ENCODE data around the gene LYRM4.

LYRM4 gene

DNA sequence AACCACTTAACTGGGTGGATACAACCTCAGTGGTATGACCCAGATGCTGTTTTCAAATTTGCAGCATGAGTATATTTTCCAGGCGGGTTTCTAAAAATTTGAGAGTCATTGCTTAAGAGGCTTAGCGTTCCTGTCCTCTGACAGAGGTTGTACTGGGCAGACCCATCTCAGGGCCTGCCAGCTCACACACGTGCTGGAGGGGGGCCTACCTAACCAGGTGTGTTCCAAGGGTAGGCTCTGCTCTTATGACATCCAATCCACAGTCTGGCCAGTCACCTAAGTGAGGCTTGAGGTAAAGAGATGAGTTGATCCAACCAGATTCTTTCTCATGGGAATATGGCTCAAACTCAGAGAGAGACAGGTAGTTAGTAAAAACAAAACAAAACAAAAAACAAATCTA, 1.3 kb downstream of the LYRM4 start:
- TF ChIP-seq, protein P1, sequence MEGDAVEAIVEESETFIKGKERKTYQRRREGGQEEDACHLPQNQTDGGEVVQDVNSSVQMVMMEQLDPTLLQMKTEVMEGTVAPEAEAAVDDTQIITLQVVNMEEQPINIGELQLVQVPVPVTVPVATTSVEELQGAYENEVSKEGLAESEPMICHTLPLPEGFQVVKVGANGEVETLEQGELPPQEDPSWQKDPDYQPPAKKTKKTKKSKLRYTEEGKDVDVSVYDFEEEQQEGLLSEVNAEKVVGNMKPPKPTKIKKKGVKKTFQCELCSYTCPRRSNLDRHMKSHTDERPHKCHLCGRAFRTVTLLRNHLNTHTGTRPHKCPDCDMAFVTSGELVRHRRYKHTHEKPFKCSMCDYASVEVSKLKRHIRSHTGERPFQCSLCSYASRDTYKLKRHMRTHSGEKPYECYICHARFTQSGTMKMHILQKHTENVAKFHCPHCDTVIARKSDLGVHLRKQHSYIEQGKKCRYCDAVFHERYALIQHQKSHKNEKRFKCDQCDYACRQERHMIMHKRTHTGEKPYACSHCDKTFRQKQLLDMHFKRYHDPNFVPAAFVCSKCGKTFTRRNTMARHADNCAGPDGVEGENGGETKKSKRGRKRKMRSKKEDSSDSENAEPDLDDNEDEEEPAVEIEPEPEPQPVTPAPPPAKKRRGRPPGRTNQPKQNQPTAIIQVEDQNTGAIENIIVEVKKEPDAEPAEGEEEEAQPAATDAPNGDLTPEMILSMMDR (conservative IDR thresholded peaks at IDR 0.05; ENCODE audit: low read length) = no peak
- DNase-seq (ENCODE audit: low read depth) = no peak
- no peak overlapping the region; the same call in 1 of the 2 replicates for H3K4me3 ChIP-seq (ENCODE audit: low read length)

- no peak for DNase-seq (ENCODE audit: low read depth)
- TF ChIP-seq, protein P1 (conservative IDR thresholded peaks at IDR 0.05; ENCODE audit: low read length) = no peak
- no peak overlapping the region for H3K4me3 ChIP-seq (ENCODE audit: low read length)
Measured at GRCh38 chr6:5257400-5257799, 3.4 kb downstream of the LYRM4 start.

DNA sequence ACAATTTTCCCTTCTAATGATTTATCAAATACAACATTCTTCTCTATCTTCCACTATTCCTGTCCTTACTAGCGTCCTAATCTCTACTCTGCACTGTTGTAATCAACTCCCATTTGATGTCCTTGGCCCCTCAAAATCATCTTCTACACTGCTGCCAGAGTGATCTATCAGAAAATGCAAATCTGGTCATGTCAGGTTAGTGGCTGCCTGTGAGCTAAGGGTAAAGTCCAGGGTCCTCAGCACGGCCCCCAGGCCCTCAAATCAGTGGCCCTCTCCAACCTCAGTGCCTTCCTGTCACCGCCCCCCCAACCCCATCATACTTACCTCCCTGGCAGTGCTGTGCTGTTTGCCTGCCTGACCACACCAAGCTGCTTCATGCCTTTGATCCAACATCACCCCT, 3.8 kb downstream of the LYRM4 start:
- no peak overlapping the region for H3K4me3 ChIP-seq (ENCODE audit: low read length)

DNA sequence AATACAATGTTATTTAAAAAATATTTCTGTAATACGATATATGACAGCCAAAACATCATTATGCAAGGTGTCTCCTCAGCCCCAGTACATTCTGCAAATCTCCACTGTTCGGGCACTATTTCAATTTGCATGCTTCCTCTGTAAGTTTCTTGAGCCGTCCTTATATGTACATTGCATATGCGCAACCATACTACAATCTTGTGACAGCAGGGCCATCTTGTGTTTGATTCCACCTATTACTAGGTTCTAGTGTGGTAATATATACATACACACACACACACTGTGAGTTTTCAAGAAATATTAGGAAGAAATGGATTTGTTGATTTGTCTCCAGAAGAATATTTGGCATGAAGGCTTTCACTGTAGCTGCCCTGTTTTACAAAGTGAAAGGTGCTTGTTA, 9.8 kb downstream of the LYRM4 start:
- DNase-seq (ENCODE audit: low read depth) = no peak
- H3K4me3 ChIP-seq (ENCODE audit: low read length) = no peak overlapping the region
- TF ChIP-seq, protein P1 (conservative IDR thresholded peaks at IDR 0.05; ENCODE audit: low read length) = no peak

More for the DNA sequence above, 3.8 kb downstream of the LYRM4 start:
- no peak for DNase-seq (ENCODE audit: low read depth)
- TF ChIP-seq, protein P1 (conservative IDR thresholded peaks at IDR 0.05; ENCODE audit: low read length) = no peak

DNA sequence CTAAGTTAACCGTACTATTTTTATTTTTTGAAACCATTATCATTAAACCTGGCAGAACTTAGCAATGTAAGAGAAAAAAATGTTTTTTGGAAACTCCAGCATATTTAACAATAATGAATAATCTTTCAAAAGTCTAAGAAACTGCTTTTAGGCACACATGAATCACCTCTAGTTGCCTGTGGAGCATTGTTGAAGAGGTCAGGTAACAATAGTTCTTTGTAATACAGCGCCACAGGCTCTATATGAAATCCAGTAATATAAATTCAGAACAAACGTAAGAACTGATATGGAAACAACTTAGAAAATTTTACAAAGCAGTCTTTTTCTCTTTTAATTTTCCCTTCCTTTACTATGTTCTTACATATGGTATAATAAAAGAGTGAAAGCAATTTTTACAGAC, 10.3 kb downstream of the LYRM4 start:
- TF ChIP-seq, protein P1 (conservative IDR thresholded peaks at IDR 0.05; ENCODE audit: low read length) = no peak
- DNase-seq (ENCODE audit: low read depth) = no peak
- H3K4me3 ChIP-seq (ENCODE audit: low read length) = no peak overlapping the region

DNA sequence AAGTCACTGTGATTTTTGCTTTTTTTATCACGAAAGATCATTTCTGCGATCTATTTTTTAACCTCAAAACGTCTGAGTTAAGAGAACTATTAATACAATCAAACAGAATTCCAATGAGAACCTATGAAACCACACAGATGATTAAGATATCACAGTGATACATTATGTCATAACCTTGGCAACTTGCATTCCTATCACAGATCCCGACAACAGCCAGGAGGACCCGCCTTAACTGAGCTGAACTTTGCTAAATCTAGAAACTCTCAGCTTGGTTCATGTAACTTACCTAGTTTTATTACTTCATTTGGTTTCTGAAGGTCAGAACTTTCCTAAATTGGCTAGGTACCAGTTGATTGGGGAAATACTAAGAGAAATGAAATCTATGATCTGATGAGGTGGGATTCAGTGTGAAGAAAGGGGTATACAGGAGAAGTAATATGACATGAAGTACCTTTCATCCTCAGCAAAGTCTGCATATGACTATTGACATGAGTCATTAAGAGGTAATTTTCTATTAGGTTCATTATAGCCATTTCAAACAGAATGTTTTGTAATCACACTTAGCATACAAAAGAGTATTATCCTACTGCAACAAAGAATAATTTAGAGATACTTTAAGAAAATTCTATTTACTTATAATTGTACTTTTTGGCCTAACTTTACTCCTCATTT, 11.2 kb downstream of the LYRM4 start:
- DNase-seq (ENCODE audit: low read depth) = no peak
- no peak overlapping the region for H3K4me3 ChIP-seq (ENCODE audit: low read length)
- TF ChIP-seq, protein P1 (conservative IDR thresholded peaks at IDR 0.05; ENCODE audit: low read length) = no peak

DNA sequence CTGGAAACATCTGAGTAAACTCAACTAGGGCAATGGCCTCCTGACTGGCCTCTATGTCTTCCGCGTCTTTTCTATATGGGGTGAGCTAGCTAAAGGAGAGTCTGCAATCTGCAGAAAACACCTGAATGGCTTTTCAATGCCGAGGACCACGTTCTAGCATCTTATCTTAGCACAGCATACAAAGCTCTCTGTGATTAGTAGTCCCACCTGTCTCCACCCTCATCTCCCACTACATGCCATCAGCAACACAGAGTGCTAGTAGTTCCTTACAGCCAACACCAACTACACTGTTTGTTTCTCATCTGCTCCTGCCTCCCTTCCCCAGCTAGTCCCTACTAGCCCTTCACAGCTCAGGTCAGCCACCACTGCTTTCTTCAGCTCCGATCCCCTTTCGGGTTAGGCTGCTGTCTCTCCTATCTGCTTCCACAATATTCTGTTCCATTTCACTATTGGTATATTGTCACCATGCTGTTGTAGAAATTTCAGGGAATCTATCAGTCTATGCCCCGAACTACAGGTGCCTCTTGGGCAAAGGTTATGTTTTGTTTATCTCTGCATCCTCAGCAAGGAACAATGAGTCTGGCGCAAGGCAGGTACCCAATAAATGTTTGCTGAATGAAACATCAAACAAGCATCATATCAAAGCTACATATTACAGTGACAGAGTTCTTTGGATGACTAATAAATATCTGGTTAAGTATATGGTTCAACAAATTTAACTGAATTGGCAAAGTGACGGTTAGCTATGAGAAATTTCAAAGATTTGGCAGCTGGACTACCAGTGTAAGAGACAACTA, 12.2 kb downstream of the LYRM4 start:
- DNase-seq (ENCODE audit: low read depth) = no peak
- no peak overlapping the region for H3K4me3 ChIP-seq (ENCODE audit: low read length)
- TF ChIP-seq, protein P1 (conservative IDR thresholded peaks at IDR 0.05; ENCODE audit: low read length) = no peak

Measured in AG10803 (cell line).